ENCODE measurements around the gene PIP4K2A.

DNA sequence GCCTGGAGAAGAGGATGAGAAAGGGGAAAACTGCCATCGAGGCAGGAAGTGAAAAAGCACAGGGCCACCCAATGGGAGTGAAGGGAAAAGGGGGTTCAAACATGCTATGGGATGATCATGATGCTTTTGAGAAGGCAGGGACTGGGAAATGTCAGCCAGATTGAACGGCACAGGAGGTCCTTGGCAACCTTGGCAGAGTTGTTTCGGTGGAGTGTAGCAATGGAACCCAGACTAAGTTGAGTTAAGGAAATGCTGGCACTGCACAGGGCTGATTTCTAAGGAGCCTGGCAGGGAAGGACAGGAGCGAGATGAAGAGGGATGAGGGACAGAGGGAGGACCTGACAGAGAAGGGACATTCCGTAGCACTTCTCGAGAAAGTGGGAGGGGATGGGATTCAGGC, 101.4 kb downstream of the PIP4K2A start:
- TF ChIP-seq EZH2 (IDR thresholded peaks at IDR 0.05) (no peak), POLR2AphosphoS5 (IDR thresholded peaks at IDR 0.05; ENCODE audit: borderline replicate concordance, low read depth, low read length) (no peak)

Measured in SK-N-MC (cell line).